Endothelial cell of umbilical vein (primary cell): Measurements from ENCODE around the gene SHOC2. TPM values are rescaled to one million over a fixed set of nuclear protein-coding genes. Genes with fewer than 3 reads are reported as not detected.

Experiments used
- BruUV-seq: library from RNA; stranded (reverse); fragments of 400-500 nt; replicated peaks from 2 replicates; lab custom pipeline; 2021; lab: Mats Ljungman, UMichigan
- CTCF ChIA-PET: fragments of 300-600, 350-600 bp; sonication (Branson Sonifier 250); formaldehyde crosslinking; loops from one replicate; lab custom pipeline; 2021; ENCODE audit warnings: antibody characterized with exemption, inconsistent platforms; lab: Charles Lee
- POLR2A ChIA-PET: fragments of 300-600, 350-600 bp; sonication (Branson Sonifier 250); formaldehyde crosslinking; loops from one replicate; lab custom pipeline; 2021; ENCODE audit warnings: antibody characterized with exemption, inconsistent platforms; lab: Charles Lee
- DNase-seq: peaks from one replicate; pipeline ENCODE4 v3.0.0-alpha.2; 2011; ENCODE audit warnings: low read depth, low spot score
- FAIRE-seq: peaks from 2 replicates; lab custom pipeline; 2011; peaks lifted over from hg19 to GRCh38; lab: Jason Lieb, UNC
- H2AFZ ChIP-seq: 2 replicates; pipeline ENCODE4 v1.6.0; 2012; ENCODE audit warnings: low read depth, low read length, control low read depth, inconsistent platforms
- H3K27ac ChIP-seq: 2 replicates; pipeline ENCODE4 v1.5.1; 2011; ENCODE audit warnings: low read depth, mild to moderate bottlenecking, control low read depth, low read length, moderate library complexity; ENCODE audit not compliant: insufficient read depth
- H3K27me3 ChIP-seq, 2 experiments: 2 replicates each; pipeline versions ENCODE4 v1.6.0 to v1.6.1; 2011; ENCODE audit warnings: low read length in 2 of 2, mixed read lengths in 1 of 2; ENCODE audit not compliant: control insufficient read depth in 2 of 2, insufficient read depth in 2 of 2
- H3K36me3 ChIP-seq, 2 experiments: 2 replicates in 1 of 2; 3 replicates in 1 of 2; pipeline ENCODE4 v1.5.1; 2011; ENCODE audit warnings: low read length in 2 of 2, mild to moderate bottlenecking in 1 of 2, moderate library complexity in 1 of 2; ENCODE audit not compliant: control insufficient read depth in 2 of 2, insufficient read depth in 2 of 2; ENCODE audit errors: extremely low read depth in 1 of 2
- H3K4me1 ChIP-seq: 3 replicates; pipeline ENCODE4 v1.5.1; 2011; ENCODE audit warnings: mild to moderate bottlenecking, low read length; ENCODE audit not compliant: control insufficient read depth, insufficient read depth; ENCODE audit errors: extremely low read depth
- H3K4me2 ChIP-seq: 2 replicates; pipeline ENCODE4 v1.6.1; 2011; ENCODE audit warnings: low read length, control low read depth, mixed read lengths; ENCODE audit not compliant: insufficient read depth
- H3K4me3 ChIP-seq, 3 experiments: fragments of 200-600 bp in 1 of 3; sonication (generic), shearing (Covaris generic) in 1 of 3; replicated peaks in 1 of 3; 2 replicates each; pipeline ENCODE4 v1.5.1; 2011 to 2016; ENCODE audit warnings: control low read depth in 3 of 3, low read length in 3 of 3, mild to moderate bottlenecking in 2 of 3, inconsistent platforms in 1 of 3, low read depth in 1 of 3, moderate library complexity in 1 of 3; ENCODE audit not compliant: insufficient read depth in 1 of 3
- H3K79me2 ChIP-seq: 2 replicates; pipeline ENCODE4 v1.6.0; 2012; ENCODE audit warnings: low read length, inconsistent platforms; ENCODE audit not compliant: control insufficient read depth, insufficient read depth
- H3K9ac ChIP-seq: replicated peaks from 2 replicates; pipeline ENCODE3; 2011; ENCODE audit warnings: low read length, control low read depth; ENCODE audit not compliant: insufficient read depth; ENCODE audit errors: extremely low read depth
- H3K9me1 ChIP-seq: replicated peaks from 3 replicates; pipeline ENCODE4 v1.6.0; 2011; ENCODE audit warnings: mild to moderate bottlenecking, low read length; ENCODE audit not compliant: control insufficient read depth, insufficient read depth; ENCODE audit errors: extremely low read depth
- H3K9me3 ChIP-seq: replicated peaks from 2 replicates; pipeline ENCODE4 v1.5.1; 2012; ENCODE audit warnings: low read length, inconsistent platforms; ENCODE audit not compliant: control insufficient read depth, insufficient read depth
- H4K20me1 ChIP-seq: replicated peaks from 2 replicates; pipeline ENCODE3; 2011; ENCODE audit warnings: mild to moderate bottlenecking, low read length; ENCODE audit not compliant: control insufficient read depth, insufficient read depth; ENCODE audit errors: extremely low read depth
- EZH2 ChIP-seq: IDR thresholded peaks from 2 replicates; pipeline ENCODE4 v1.6.1; 2012; ENCODE audit warnings: borderline replicate concordance, low read depth, mild to moderate bottlenecking, moderate library complexity, low read length, inconsistent platforms; ENCODE audit not compliant: severe bottlenecking
- FOS ChIP-seq: IDR thresholded peaks from 2 replicates; pipeline ENCODE4 v1.6.1; 2011; ENCODE audit warnings: mild to moderate bottlenecking, low read length, moderate library complexity, borderline replicate concordance; ENCODE audit not compliant: insufficient read depth
- GATA2 ChIP-seq: IDR thresholded peaks from 2 replicates; pipeline ENCODE4 v1.7.0; 2011; ENCODE audit warnings: low read depth, mild to moderate bottlenecking, moderate library complexity, mixed read lengths, low read length; ENCODE audit not compliant: insufficient read length, insufficient read depth
- JUN ChIP-seq: IDR thresholded peaks from 2 replicates; pipeline ENCODE4 v1.6.1; 2011; ENCODE audit warnings: borderline replicate concordance, low read depth; ENCODE audit not compliant: insufficient read length, insufficient read depth
- MYC ChIP-seq: IDR thresholded peaks from one replicate; pipeline ENCODE4 v1.6.1; 2011; ENCODE audit warnings: mild to moderate bottlenecking, low read depth, low read length
- POLR2A ChIP-seq: IDR thresholded peaks from 2 replicates; pipeline ENCODE4 v1.6.1; 2012; ENCODE audit warnings: low read depth, mild to moderate bottlenecking, control low read depth, low read length
- POLR2AphosphoS5 ChIP-seq: IDR thresholded peaks from 2 replicates; pipeline ENCODE4 v1.6.1; 2012; ENCODE audit warnings: low read depth, mild to moderate bottlenecking, control low read depth, low read length, moderate library complexity; ENCODE audit not compliant: insufficient read depth
- dilution Hi-C: fragments of 300-500 bp; cut with MboI; formaldehyde crosslinking; loops from one replicate; pipeline ENCODE4 v1.15.0; 2019; ENCODE audit warnings: low sequenced_read_pairs; ENCODE audit not compliant: extremely low pct_ligation_motif_present
- intact Hi-C: fragments of 100-400 bp; cut with micrococcal nuclease; formaldehyde crosslinking; loops from one replicate; pipeline ENCODE4 v1.10.0; 2022
- polyA plus RNA-seq, 4 experiments: library from polyadenylated mRNA; depleted of rRNA in 3 of 4; stranded (reverse) in 3 of 4; unstranded in 1 of 4; fragments of >200 nt; gene quantifications; 2 replicates each; pipeline versions ENCODE4 v1.2.1 to v1.2.3, GENCODE V29; 2011 to 2012; ENCODE audit warnings: missing spikeins in 1 of 4
- total RNA-seq: library from RNA; stranded (reverse); gene quantifications from 2 replicates; pipeline ENCODE4 v1.2.3, GENCODE V29; 2021
- TF ChIP-seq, protein P1 (sequence below): IDR thresholded peaks from 2 replicates; pipeline ENCODE4 v1.6.1; 2011; ENCODE audit not compliant: insufficient read depth, insufficient read length
- TF ChIP-seq, protein P2 (sequence below), 2 donors: IDR thresholded peaks; 1 replicate in 1 of 2; 2 replicates in 1 of 2; pipeline ENCODE4 v1.5.1; 2011; ENCODE audit warnings: low read length in 2 of 2, mild to moderate bottlenecking in 2 of 2, moderate library complexity in 2 of 2, control low read depth in 1 of 2, inconsistent platforms in 1 of 2, low read depth in 1 of 2; ENCODE audit not compliant: insufficient read depth in 1 of 2; ENCODE audit errors: extremely low read depth in 1 of 2

Gene SHOC2
- total and polyA plus RNA-seq, 2 donors (not counting 3 experiments of a cell fraction or from before 2014, with no cell fraction given) = 13.0 to 37.1 TPM

DNA sequence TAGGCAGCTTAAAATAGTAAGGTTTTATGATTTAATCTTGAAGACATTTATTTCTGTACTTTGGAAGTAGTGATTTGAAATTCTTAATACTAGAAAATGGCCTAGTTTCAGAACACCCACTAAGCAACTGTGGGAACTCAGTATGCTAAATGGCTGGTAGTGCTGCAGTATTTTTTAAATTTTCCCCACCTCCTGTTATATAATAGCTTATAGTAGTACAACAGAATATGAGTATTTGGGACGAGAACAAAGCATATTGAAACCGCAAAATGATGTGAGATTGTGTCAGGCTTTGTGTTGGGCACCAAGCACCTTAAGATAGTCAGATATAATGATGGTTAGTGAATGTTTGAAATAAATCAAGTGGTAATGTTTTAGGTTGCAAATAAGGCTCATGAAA lies 8.1 kb downstream of the SHOC2 start:
- Histone ChIP-seq H4K20me1 (peaks cover 17% of the 10 kb centered on the region), H3K9me1 (peaks cover 4% of the 10 kb centered on the region), H3K27ac (no peak overlapping the region), H3K4me1 (no peaks in the 10 kb centered on the region), H2AFZ (no peak overlapping the region), H3K4me2 (no peak overlapping the region), H3K9ac (no peak overlapping the region), H3K79me2 (peaks cover 82% of the 10 kb centered on the region), H3K27me3 (no peaks in the 10 kb centered on the region), H3K9me3 (no peaks in the 10 kb centered on the region), H3K36me3 (no peaks in the 10 kb centered on the region), H3K4me3 (no peak overlapping the region)
- POLR2A ChIA-PET = no interaction called here
- BruUV-seq = no TSS peak
- intact Hi-C loops = no loop called here
- DNase-seq (no peak), FAIRE-seq (no peak)
- no peak for TF ChIP-seq GATA2
- no peak for TF ChIP-seq MYC
- TF ChIP-seq JUN = no peak
- TF ChIP-seq POLR2A = no peak
- TF ChIP-seq POLR2AphosphoS5 = no peak
- no peak for TF ChIP-seq EZH2
- TF ChIP-seq, protein P1, sequence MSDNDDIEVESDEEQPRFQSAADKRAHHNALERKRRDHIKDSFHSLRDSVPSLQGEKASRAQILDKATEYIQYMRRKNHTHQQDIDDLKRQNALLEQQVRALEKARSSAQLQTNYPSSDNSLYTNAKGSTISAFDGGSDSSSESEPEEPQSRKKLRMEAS = no peak
- TF ChIP-seq, protein P2, sequence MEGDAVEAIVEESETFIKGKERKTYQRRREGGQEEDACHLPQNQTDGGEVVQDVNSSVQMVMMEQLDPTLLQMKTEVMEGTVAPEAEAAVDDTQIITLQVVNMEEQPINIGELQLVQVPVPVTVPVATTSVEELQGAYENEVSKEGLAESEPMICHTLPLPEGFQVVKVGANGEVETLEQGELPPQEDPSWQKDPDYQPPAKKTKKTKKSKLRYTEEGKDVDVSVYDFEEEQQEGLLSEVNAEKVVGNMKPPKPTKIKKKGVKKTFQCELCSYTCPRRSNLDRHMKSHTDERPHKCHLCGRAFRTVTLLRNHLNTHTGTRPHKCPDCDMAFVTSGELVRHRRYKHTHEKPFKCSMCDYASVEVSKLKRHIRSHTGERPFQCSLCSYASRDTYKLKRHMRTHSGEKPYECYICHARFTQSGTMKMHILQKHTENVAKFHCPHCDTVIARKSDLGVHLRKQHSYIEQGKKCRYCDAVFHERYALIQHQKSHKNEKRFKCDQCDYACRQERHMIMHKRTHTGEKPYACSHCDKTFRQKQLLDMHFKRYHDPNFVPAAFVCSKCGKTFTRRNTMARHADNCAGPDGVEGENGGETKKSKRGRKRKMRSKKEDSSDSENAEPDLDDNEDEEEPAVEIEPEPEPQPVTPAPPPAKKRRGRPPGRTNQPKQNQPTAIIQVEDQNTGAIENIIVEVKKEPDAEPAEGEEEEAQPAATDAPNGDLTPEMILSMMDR (IDR thresholded peaks at IDR 0.05; ENCODE audit: extremely low read depth in 1 of 2, insufficient read depth in 1 of 2, low read depth in 1 of 2, low read length in 2 of 2) = no peak
- TF ChIP-seq FOS = no peak
- CTCF ChIA-PET = interaction anchor here (0.8 to 4.6 kb wide), 3 partner anchors 9 to 29 kb away, joined by 3 to 18 read pairs (median 15); partner anchors contain the start of genes BBIP1 and SHOC2
- dilution Hi-C loops = no loop called here
